Keratinocyte (primary cell): ENCODE measurements around the gene SUGT1. TPM values are rescaled to one million over a fixed set of nuclear protein-coding genes. Genes with fewer than 3 reads are reported as not detected.

ENCODE experiments used
- DNase-seq: peaks from one replicate; pipeline ENCODE4 v3.0.0-alpha.2; 2011; ENCODE audit warnings: low read depth, missing footprints, low spot score
- FAIRE-seq: peaks from 2 replicates; lab custom pipeline; 2011; peaks lifted over from hg19 to GRCh38; lab: Jason Lieb, UNC
- H2AFZ ChIP-seq: 2 replicates; pipeline ENCODE4 v1.6.0; 2012; ENCODE audit warnings: low read length, control low read depth, inconsistent platforms; ENCODE audit not compliant: control insufficient read depth
- H3K27ac ChIP-seq: 2 replicates; pipeline ENCODE4 v1.5.1; 2011; ENCODE audit warnings: low read length; ENCODE audit not compliant: control insufficient read depth, insufficient read depth
- H3K27me3 ChIP-seq: 3 replicates; pipeline ENCODE4 v1.6.0; 2011; ENCODE audit warnings: low read length; ENCODE audit not compliant: control insufficient read depth, insufficient read depth; ENCODE audit errors: extremely low read depth
- H3K36me3 ChIP-seq, 2 experiments: 2 replicates in 1 of 2; 3 replicates in 1 of 2; pipeline ENCODE4 v1.5.1; 2011; ENCODE audit warnings: low read length in 2 of 2, mild to moderate bottlenecking in 1 of 2; ENCODE audit not compliant: control insufficient read depth in 2 of 2, insufficient read depth in 2 of 2; ENCODE audit errors: extremely low read depth in 1 of 2
- H3K4me1 ChIP-seq: 3 replicates; pipeline ENCODE4 v1.5.1; 2011; ENCODE audit warnings: low read length; ENCODE audit not compliant: control insufficient read depth, insufficient read depth; ENCODE audit errors: extremely low read depth
- H3K4me2 ChIP-seq: 3 replicates; pipeline ENCODE4 v1.6.0; 2011; ENCODE audit warnings: low read depth, low read length; ENCODE audit not compliant: control insufficient read depth, insufficient read depth; ENCODE audit errors: extremely low read depth
- H3K4me3 ChIP-seq, 3 experiments: fragments of 200-600 bp in 1 of 3; sonication (generic) in 1 of 3; 2 replicates in 2 of 3; 3 replicates in 1 of 3; pipeline ENCODE4 v1.5.1; 2011 to 2016; ENCODE audit warnings: low read length in 3 of 3, mild to moderate bottlenecking in 3 of 3, control low read depth in 2 of 3, inconsistent platforms in 1 of 3, low read depth in 1 of 3, mixed read lengths in 1 of 3, mixed run types in 1 of 3, moderate library complexity in 1 of 3; ENCODE audit not compliant: control insufficient read depth in 2 of 3, insufficient read depth in 2 of 3; ENCODE audit errors: extremely low read depth in 1 of 3
- H3K79me2 ChIP-seq: 2 replicates; pipeline ENCODE4 v1.6.0; 2012; ENCODE audit warnings: low read length; ENCODE audit not compliant: control insufficient read depth, insufficient read depth
- H3K9ac ChIP-seq: 3 replicates; pipeline ENCODE4 v1.6.0; 2011; ENCODE audit warnings: low read length; ENCODE audit not compliant: control insufficient read depth, insufficient read depth; ENCODE audit errors: extremely low read depth
- H3K9me1 ChIP-seq: 3 replicates; pipeline ENCODE4 v1.6.0; 2011; ENCODE audit warnings: low read length; ENCODE audit not compliant: control insufficient read depth, insufficient read depth; ENCODE audit errors: extremely low read depth
- H3K9me3 ChIP-seq: 2 replicates; pipeline ENCODE4 v1.5.1; 2012; ENCODE audit warnings: low read depth, low read length; ENCODE audit not compliant: control insufficient read depth
- H4K20me1 ChIP-seq: 3 replicates; pipeline ENCODE4 v1.6.0; 2011; ENCODE audit warnings: low read length; ENCODE audit not compliant: control insufficient read depth, insufficient read depth; ENCODE audit errors: extremely low read depth
- CTCF ChIP-seq, 3 experiments: IDR thresholded peaks in 1 of 3; conservative IDR thresholded peaks in 1 of 3; optimal IDR thresholded peaks in 1 of 3; 2 replicates in 2 of 3; 3 replicates in 1 of 3; pipeline versions ENCODE3 to v1.5.1; 2011; ENCODE audit warnings: low read length in 3 of 3, mild to moderate bottlenecking in 3 of 3, moderate library complexity in 2 of 3, control low read depth in 1 of 3, inconsistent platforms in 1 of 3; ENCODE audit not compliant: insufficient read depth in 2 of 3; ENCODE audit errors: extremely low read depth in 1 of 3
- EZH2 ChIP-seq: IDR thresholded peaks from one replicate; pipeline ENCODE4 v1.6.1; 2012; ENCODE audit warnings: inconsistent platforms, mild to moderate bottlenecking, low read length, moderate library complexity
- dilution Hi-C: fragments of 300-500 bp; cut with MboI; formaldehyde crosslinking; loops from one replicate; pipeline ENCODE4 v1.7.0; 2020; ENCODE audit warnings: low sequenced_read_pairs; ENCODE audit not compliant: extremely low pct_ligation_motif_present
- polyA plus RNA-seq, 5 experiments: library from polyadenylated mRNA; depleted of rRNA in 3 of 5; stranded (reverse) in 3 of 5; stranded (forward) in 1 of 5; unstranded in 1 of 5; fragments of >200 nt; gene quantifications; 1 replicate in 1 of 5; 2 replicates in 3 of 5; 3 replicates in 1 of 5; pipeline versions ENCODE4 v1.2.1 to v1.2.3, GENCODE V29; 2011 to 2012; ENCODE audit warnings: missing spikeins in 2 of 5, low read depth in 1 of 5, low replicate concordance in 1 of 5

The SUGT1 gene
- polyA plus RNA-seq, 1 donor (not counting 4 experiments of a cell fraction or from before 2014, with no cell fraction given), result 43.9 TPM

DNA sequence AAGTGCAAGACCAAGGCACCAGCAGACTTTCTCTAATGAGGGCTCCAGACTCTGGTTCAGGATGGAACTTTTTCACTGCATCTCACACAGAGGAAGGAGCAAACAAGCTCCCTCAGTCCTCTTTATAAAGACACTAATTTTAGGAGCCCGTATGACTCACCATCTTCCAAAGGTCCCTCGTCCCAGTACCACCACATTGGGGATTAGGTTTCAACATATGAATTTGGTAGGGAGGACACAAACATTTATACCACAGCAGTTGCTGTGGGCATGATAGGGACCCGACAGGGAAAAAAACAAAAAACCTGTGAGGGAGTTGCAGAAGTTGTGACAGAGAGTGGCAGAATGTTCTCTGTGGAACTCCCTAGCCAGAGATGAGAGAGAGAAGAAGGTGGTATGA is 93.5 kb downstream of the SUGT1 start:
- Histone ChIP-seq H3K9me3 (no peaks in the 10 kb centered on the region), H4K20me1 (no peaks in the 10 kb centered on the region), H3K4me2 (no peak overlapping the region), H2AFZ (no peak overlapping the region), H3K4me1 (peaks cover 6% of the 10 kb centered on the region), H3K79me2 (no peaks in the 10 kb centered on the region), H3K9ac (no peak overlapping the region), H3K36me3 (no peaks in the 10 kb centered on the region), H3K27ac (no peak overlapping the region), H3K4me3 (no peak overlapping the region), H3K9me1 (no peaks in the 10 kb centered on the region), H3K27me3 (peaks cover 3% of the 10 kb centered on the region)
- DNase-seq (no peak), FAIRE-seq (no peak)
- no peak for TF ChIP-seq CTCF (optimal IDR thresholded peaks at IDR 0.05 in 1 of 3, IDR thresholded peaks at IDR 0.05 in 1 of 3, conservative IDR thresholded peaks at IDR 0.05 in 1 of 3; ENCODE audit: extremely low read depth in 1 of 3, insufficient read depth in 2 of 3, low read length in 3 of 3)
- no peak for TF ChIP-seq EZH2
- dilution Hi-C loops, result no loop called here

DNA sequence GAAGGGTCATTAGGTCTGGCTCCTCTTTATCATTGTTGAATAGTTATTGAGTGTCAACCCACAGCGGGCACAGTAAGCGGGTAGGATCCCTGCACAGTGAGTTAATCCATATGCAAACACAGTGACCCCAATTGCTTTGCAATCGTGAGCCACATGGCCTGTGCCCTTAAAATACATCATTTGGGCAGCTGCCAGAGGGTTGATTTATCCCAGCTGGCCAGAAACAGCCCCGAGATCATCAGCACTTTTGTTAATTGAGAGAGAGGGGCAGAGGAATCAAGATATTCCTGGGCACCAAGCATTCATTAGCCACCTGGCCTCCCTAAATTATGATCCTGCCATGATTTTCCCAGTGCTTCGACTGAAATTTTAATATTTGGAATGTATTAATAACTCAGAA is 96.8 kb downstream of the SUGT1 start:
- no peaks in the 10 kb centered on the region for H3K9me1 ChIP-seq
- no peak for FAIRE-seq
- H2AFZ ChIP-seq, result no peak overlapping the region
- no peaks in the 10 kb centered on the region for H3K79me2 ChIP-seq
- H3K36me3 ChIP-seq, result no peaks in the 10 kb centered on the region
- dilution Hi-C loops, result no loop called here
- peaks cover 6% of the 10 kb centered on the region for H3K4me1 ChIP-seq
- H4K20me1 ChIP-seq, result no peaks in the 10 kb centered on the region
- H3K9me3 ChIP-seq, result no peaks in the 10 kb centered on the region
- no peak overlapping the region for H3K27ac ChIP-seq
- no peaks in the 10 kb centered on the region for H3K27me3 ChIP-seq
- H3K4me3 ChIP-seq, result no peak overlapping the region
- no peak for DNase-seq
- no peak overlapping the region for H3K9ac ChIP-seq
- no peak overlapping the region for H3K4me2 ChIP-seq
- TF ChIP-seq CTCF (optimal IDR thresholded peaks at IDR 0.05 in 1 of 3, IDR thresholded peaks at IDR 0.05 in 1 of 3, conservative IDR thresholded peaks at IDR 0.05 in 1 of 3; ENCODE audit: extremely low read depth in 1 of 3, insufficient read depth in 2 of 3, low read length in 3 of 3) (no peak), EZH2 (no peak)

Other genes starting within 250 kb of the SUGT1 start
- 9.2 to 15.4 TPM (median 9.7 TPM) in 3 replicates for gene THSD1, start 246.7 kb upstream of the SUGT1 start, polyA plus RNA-seq
- 12.8 to 36.5 TPM (median 24.6 TPM) in 3 replicates for gene VPS36, start 202.2 kb upstream of the SUGT1 start, polyA plus RNA-seq
- gene CKAP2, start 197.4 kb upstream of the SUGT1 start, polyA plus RNA-seq, result 14.5 to 29.7 TPM (median 18.9 TPM) in 3 replicates
- 3.4 to 8.4 TPM (median 7.2 TPM) in 3 replicates for gene HNRNPA1L2, start 10.4 kb upstream of the SUGT1 start, polyA plus RNA-seq
- not detected in 3 replicates for gene CNMD, start 87.0 kb downstream of the SUGT1 start, polyA plus RNA-seq
- not detected in 3 replicates for gene PCDH8, start 195.8 kb downstream of the SUGT1 start, polyA plus RNA-seq